CD14-positive monocyte (primary cell): ENCODE measurements around the gene CAMK1. TPM values are rescaled to one million over a fixed set of nuclear protein-coding genes. Genes with fewer than 3 reads are reported as not detected.

ENCODE experiments used
- DNase-seq, 3 donors: peaks; one replicate each; pipeline ENCODE4 v3.0.0-alpha.2; 2011 to 2022
- H2AFZ ChIP-seq: 2 replicates; pipeline ENCODE4 v1.6.0; 2012; ENCODE audit warnings: mild to moderate bottlenecking, low read depth, low read length, inconsistent platforms; ENCODE audit not compliant: insufficient read depth, poor library complexity, severe bottlenecking
- H3K27ac ChIP-seq, 2 donors: 1 replicate in 1 of 2; 2 replicates in 1 of 2; pipeline ENCODE4 v1.5.1; 2012 to 2013; ENCODE audit warnings: low read length in 2 of 2, control low read depth in 1 of 2, inconsistent platforms in 1 of 2, low read depth in 1 of 2, mild to moderate bottlenecking in 1 of 2
- H3K27me3 ChIP-seq, 2 donors: one replicate each; pipeline versions ENCODE4 v1.6.0 to v1.6.1; 2011 to 2013; ENCODE audit warnings: low read length in 2 of 2; ENCODE audit not compliant: control insufficient read depth in 2 of 2, insufficient read depth in 2 of 2
- H3K36me3 ChIP-seq, 2 donors: replicated peaks in 1 of 2; 1 replicate in 1 of 2; 2 replicates in 1 of 2; pipeline versions ENCODE4 v1.5.1 to v1.6.1; 2012 to 2013; ENCODE audit warnings: low read length in 2 of 2, control low read depth in 1 of 2, inconsistent platforms in 1 of 2, mild to moderate bottlenecking in 1 of 2; ENCODE audit not compliant: insufficient read depth in 2 of 2, control insufficient read depth in 1 of 2
- H3K4me1 ChIP-seq, 2 donors: 1 replicate in 1 of 2; 2 replicates in 1 of 2; pipeline versions ENCODE4 v1.5.1 to v1.6.1; 2012 to 2013; ENCODE audit warnings: low read length in 2 of 2, control low read depth in 1 of 2, inconsistent platforms in 1 of 2, mild to moderate bottlenecking in 1 of 2, moderate library complexity in 1 of 2; ENCODE audit not compliant: insufficient read depth in 2 of 2, control insufficient read depth in 1 of 2
- H3K4me2 ChIP-seq: replicated peaks from 2 replicates; pipeline ENCODE3; 2012; ENCODE audit warnings: low read length, moderate library complexity, mild to moderate bottlenecking; ENCODE audit not compliant: poor library complexity, severe bottlenecking; ENCODE audit errors: extremely low read depth
- H3K4me3 ChIP-seq, 3 experiments: fragments of 200-600 bp in 1 of 3; sonication (generic) in 1 of 3; replicated peaks in 1 of 3; 1 replicate in 2 of 3; 2 replicates in 1 of 3; pipeline ENCODE4 v1.5.1; 2011 to 2013; ENCODE audit warnings: low read length in 3 of 3, mild to moderate bottlenecking in 3 of 3, control low read depth in 2 of 3, low read depth in 2 of 3, inconsistent platforms in 1 of 3, moderate library complexity in 1 of 3
- H3K79me2 ChIP-seq: 2 replicates; pipeline ENCODE4 v1.6.0; 2012; ENCODE audit warnings: mild to moderate bottlenecking, control low read depth, inconsistent platforms, low read length, moderate library complexity; ENCODE audit not compliant: insufficient read depth
- H3K9ac ChIP-seq: 2 replicates; pipeline ENCODE4 v1.6.0; 2017; ENCODE audit warnings: low read length, mild to moderate bottlenecking; ENCODE audit not compliant: insufficient read depth, poor library complexity, severe bottlenecking
- H3K9me3 ChIP-seq, 2 donors: replicated peaks in 1 of 2; 1 replicate in 1 of 2; 2 replicates in 1 of 2; pipeline versions ENCODE4 v1.5.1 to v1.6.1; 2012 to 2013; ENCODE audit warnings: low read length in 2 of 2, control low read depth in 1 of 2; ENCODE audit not compliant: control insufficient read depth in 1 of 2, insufficient read depth in 1 of 2
- H4K20me1 ChIP-seq: 2 replicates; pipeline ENCODE4 v1.6.0; 2012; ENCODE audit warnings: mild to moderate bottlenecking, low read length, control low read depth, moderate library complexity; ENCODE audit not compliant: insufficient read depth
- H3K27ac Mint-ChIP-seq, 7 donors: one replicate each; pipeline ENCODE4 v1.8.0; 2020; ENCODE audit warnings: mild to moderate bottlenecking in 7 of 7, mixed read lengths in 7 of 7, moderate library complexity in 6 of 7, inconsistent platforms in 2 of 7
- H3K27me3 Mint-ChIP-seq, 3 donors: one replicate each; pipeline ENCODE4 v1.8.0; 2021 to 2022; ENCODE audit warnings: low read depth in 3 of 3, mild to moderate bottlenecking in 3 of 3, mixed read lengths in 3 of 3, moderate library complexity in 3 of 3, inconsistent platforms in 1 of 3
- H3K36me3 Mint-ChIP-seq, 2 donors: one replicate each; pipeline ENCODE4 v1.8.0; 2020; ENCODE audit warnings: mixed read lengths in 2 of 2, inconsistent platforms in 1 of 2, mild to moderate bottlenecking in 1 of 2
- H3K4me1 Mint-ChIP-seq: one replicate; pipeline ENCODE4 v1.8.0; 2020; ENCODE audit warnings: mild to moderate bottlenecking, mixed read lengths
- H3K4me3 Mint-ChIP-seq, 2 donors: one replicate each; pipeline ENCODE4 v1.8.0; 2020; ENCODE audit warnings: mild to moderate bottlenecking in 2 of 2, mixed read lengths in 2 of 2, moderate library complexity in 1 of 2
- H3K9me3 Mint-ChIP-seq, 7 donors: one replicate each; pipeline ENCODE4 v1.8.0; 2020 to 2022; ENCODE audit warnings: mixed read lengths in 7 of 7, mild to moderate bottlenecking in 6 of 7, moderate library complexity in 6 of 7, inconsistent platforms in 2 of 7
- WGBS: methylation state at CpG from one replicate; pipeline ENCODE4 v1.1.5; 2013; ENCODE audit warnings: missing lambda C conversion rate; ENCODE audit not compliant: insufficient coverage; 5-methylcytosine and 5-hydroxymethylcytosine counted together
- intact Hi-C, 2 donors: fragments of 100-400 bp; cut with micrococcal nuclease; formaldehyde crosslinking; loops; one replicate each; pipeline versions ENCODE4 v1.15.0 to v1.15.1; 2023
- polyA plus RNA-seq, 3 donors: library from polyadenylated mRNA; depleted of rRNA in 1 of 3; unstranded in 2 of 3; stranded (reverse) in 1 of 3; fragments of 300-500 nt in 2 of 3; fragments of >200 nt in 1 of 3; fragmentation: Illumina TruSeq in 2 of 3; gene quantifications; 1 replicate in 2 of 3; 2 replicates in 1 of 3; pipeline ENCODE4 v1.2.3, GENCODE V29; 2012 to 2021
- TF ChIP-seq, protein P1 (sequence below): fragments of 200-600 bp; IDR thresholded peaks from one replicate; pipeline ENCODE4 v1.8.0; 2022; ENCODE audit warnings: antibody characterized with exemption, mild to moderate bottlenecking

Gene CAMK1
- polyA plus RNA-seq, 3 donors = 106 to 137 (median 118) TPM

- H3K36me3 Mint-ChIP-seq = peaks cover 60 to 85% of the 10 kb centered on the region in 2 donors
- H3K4me1 Mint-ChIP-seq = peaks cover 32% of the 10 kb centered on the region
- no peak overlapping the region for H3K4me3 Mint-ChIP-seq
Observed at GRCh38 chr3:9785602-9786001, 15.9 kb upstream of the CAMK1 start.

DNA sequence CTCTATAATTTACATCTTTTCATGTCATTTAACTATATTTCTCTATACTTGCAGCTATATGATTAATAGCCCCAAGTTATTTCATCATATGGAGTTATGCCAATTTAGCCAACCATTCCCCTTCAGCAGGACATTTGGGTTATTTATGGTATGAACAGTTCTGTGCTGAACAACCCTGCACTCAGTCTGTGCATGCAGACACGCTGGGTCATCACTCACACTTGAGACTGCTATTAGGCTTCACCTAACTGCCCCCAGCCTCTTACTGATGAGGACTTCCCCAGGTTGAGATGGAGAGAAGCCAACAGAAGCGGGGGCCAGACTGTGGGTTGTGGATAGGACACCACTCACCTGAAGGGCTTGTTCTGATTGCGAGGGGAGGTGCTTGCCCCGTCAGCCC lies 15.2 kb upstream of the CAMK1 start:
- peaks cover 56 to 82% of the 10 kb centered on the region in 2 donors for H3K36me3 Mint-ChIP-seq
- intact Hi-C loops = no loop called here
- H3K36me3 ChIP-seq = peaks cover 44 to 65% of the 10 kb centered on the region in 2 donors

More at GRCh38 chr3:9785602-9786001, 15.9 kb upstream of the CAMK1 start:
- H3K79me2 ChIP-seq = peaks cover 21% of the 10 kb centered on the region
- intact Hi-C loops = no loop called here
- H3K27me3 ChIP-seq = no peaks in the 10 kb centered on the region
- WGBS = 96% methylated on average over 5 of the region's 7 CpGs
- no peak overlapping the region for H3K4me3 ChIP-seq
- H3K4me2 ChIP-seq = no peak overlapping the region
- peaks cover 50 to 71% of the 10 kb centered on the region in 2 donors for H3K36me3 ChIP-seq
- no peak for DNase-seq
- Mint-ChIP-seq H3K27me3 (no peaks in the 10 kb centered on the region), H3K27ac (no peak overlapping the region), H3K9me3 (peaks cover 0 to 4% (median 0%) of the 10 kb centered on the region in 7 donors)
- no peaks in the 10 kb centered on the region for H3K9me3 ChIP-seq
- no peak overlapping the region for H2AFZ ChIP-seq
- TF ChIP-seq, protein P1, sequence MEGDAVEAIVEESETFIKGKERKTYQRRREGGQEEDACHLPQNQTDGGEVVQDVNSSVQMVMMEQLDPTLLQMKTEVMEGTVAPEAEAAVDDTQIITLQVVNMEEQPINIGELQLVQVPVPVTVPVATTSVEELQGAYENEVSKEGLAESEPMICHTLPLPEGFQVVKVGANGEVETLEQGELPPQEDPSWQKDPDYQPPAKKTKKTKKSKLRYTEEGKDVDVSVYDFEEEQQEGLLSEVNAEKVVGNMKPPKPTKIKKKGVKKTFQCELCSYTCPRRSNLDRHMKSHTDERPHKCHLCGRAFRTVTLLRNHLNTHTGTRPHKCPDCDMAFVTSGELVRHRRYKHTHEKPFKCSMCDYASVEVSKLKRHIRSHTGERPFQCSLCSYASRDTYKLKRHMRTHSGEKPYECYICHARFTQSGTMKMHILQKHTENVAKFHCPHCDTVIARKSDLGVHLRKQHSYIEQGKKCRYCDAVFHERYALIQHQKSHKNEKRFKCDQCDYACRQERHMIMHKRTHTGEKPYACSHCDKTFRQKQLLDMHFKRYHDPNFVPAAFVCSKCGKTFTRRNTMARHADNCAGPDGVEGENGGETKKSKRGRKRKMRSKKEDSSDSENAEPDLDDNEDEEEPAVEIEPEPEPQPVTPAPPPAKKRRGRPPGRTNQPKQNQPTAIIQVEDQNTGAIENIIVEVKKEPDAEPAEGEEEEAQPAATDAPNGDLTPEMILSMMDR = no peak
- no peak overlapping the region for H3K27ac ChIP-seq
- no peak overlapping the region for H3K9ac ChIP-seq
- peaks cover 23 to 24% of the 10 kb centered on the region in 2 donors for H3K4me1 ChIP-seq
- no peaks in the 10 kb centered on the region for H4K20me1 ChIP-seq

More for the DNA sequence above, 15.2 kb upstream of the CAMK1 start:
- Histone ChIP-seq H3K4me3 (no peak overlapping the region), H3K9me3 (no peaks in the 10 kb centered on the region), H3K27me3 (no peaks in the 10 kb centered on the region), H3K4me1 (peaks cover 29% of the 10 kb centered on the region in 2 donors), H3K79me2 (peaks cover 14% of the 10 kb centered on the region), H2AFZ (no peak overlapping the region), H4K20me1 (no peaks in the 10 kb centered on the region), H3K4me2 (no peak overlapping the region), H3K27ac (no peak overlapping the region), H3K9ac (no peak overlapping the region)
- peaks cover 39% of the 10 kb centered on the region for H3K4me1 Mint-ChIP-seq
- peaks cover 0 to 4% (median 0%) of the 10 kb centered on the region in 7 donors for H3K9me3 Mint-ChIP-seq
- H3K27ac Mint-ChIP-seq = no peak overlapping the region
- H3K4me3 Mint-ChIP-seq = no peak overlapping the region
- TF ChIP-seq, protein P1 = no peak
- DNase-seq = no peak
- H3K27me3 Mint-ChIP-seq = no peaks in the 10 kb centered on the region
- no CpG with 5 or more reads among the region's 4 CpGs for WGBS
